H1 (cell line): ENCODE measurements around the gene SLC52A1. TPM values are rescaled to one million over a fixed set of nuclear protein-coding genes. Genes with fewer than 3 reads are reported as not detected.
A peak's percentile ranks its signal among the peaks of the same experiment; 100 is the strongest.

Experiments used
- ASH2L ChIP-seq: fragments of 200-600, 300-600 bp; sonication (generic); IDR thresholded peaks from one replicate; pipeline ENCODE4 v1.7.1; 2017; ENCODE audit warnings: low read length
- ATF2 ChIP-seq: IDR thresholded peaks from 2 replicates; pipeline ENCODE4 v1.6.1; 2012; ENCODE audit warnings: low read length, inconsistent platforms
- BRCA1 ChIP-seq: IDR thresholded peaks from 2 replicates; pipeline ENCODE4 v1.6.1; 2012; ENCODE audit warnings: low read depth, low read length, improper control_type of control experiment
- CREB1 ChIP-seq: IDR thresholded peaks from 2 replicates; pipeline ENCODE4 v1.6.1; 2012; ENCODE audit warnings: inconsistent platforms
- E2F6 ChIP-seq: IDR thresholded peaks from 2 replicates; pipeline ENCODE4 v1.6.1; 2012; ENCODE audit warnings: inconsistent platforms
- EGR1 ChIP-seq: IDR thresholded peaks from 2 replicates; pipeline ENCODE4 v1.6.1; 2011; ENCODE audit warnings: low read depth, low read length, borderline replicate concordance
- EP300 ChIP-seq, 2 experiments: IDR thresholded peaks; 1 replicate in 1 of 2; 2 replicates in 1 of 2; pipeline ENCODE4 v1.6.1; 2011 to 2012; ENCODE audit warnings: low read depth in 2 of 2, low read length in 2 of 2, mild to moderate bottlenecking in 2 of 2, borderline replicate concordance in 1 of 2, inconsistent platforms in 1 of 2, moderate library complexity in 1 of 2
- EZH2 ChIP-seq: fragments of 200-600 bp; sonication (generic); IDR thresholded peaks from 2 replicates; pipeline ENCODE4 v1.7.1; 2012; ENCODE audit warnings: low read depth, mild to moderate bottlenecking, moderate library complexity, low read length, inconsistent platforms; ENCODE audit not compliant: severe bottlenecking
- HDAC6 ChIP-seq: IDR thresholded peaks from one replicate; pipeline ENCODE4 v1.7.1; 2012; ENCODE audit warnings: low read depth, mild to moderate bottlenecking, inconsistent platforms, low read length, moderate library complexity
- JUND ChIP-seq: IDR thresholded peaks from 2 replicates; pipeline ENCODE4 v1.6.1; 2011; ENCODE audit warnings: mild to moderate bottlenecking, improper control_type of control experiment, low read length
- KDM4A ChIP-seq: IDR thresholded peaks from one replicate; pipeline ENCODE4 v1.7.1; 2012; ENCODE audit warnings: low read depth, mild to moderate bottlenecking, moderate library complexity, low read length, inconsistent platforms; ENCODE audit not compliant: severe bottlenecking
- MAFK ChIP-seq: IDR thresholded peaks from 2 replicates; pipeline ENCODE4 v1.6.1; 2012; ENCODE audit warnings: low read depth, mild to moderate bottlenecking, improper control_type of control experiment, low read length
- PHF8 ChIP-seq: fragments of 200-600 bp; sonication (generic); conservative IDR thresholded peaks from 2 replicates; pipeline ENCODE4 v1.7.1; 2012; ENCODE audit warnings: low read depth, mild to moderate bottlenecking, inconsistent platforms, low read length, moderate library complexity
- RFX5 ChIP-seq: IDR thresholded peaks from 2 replicates; pipeline ENCODE4 v1.6.1; 2011; ENCODE audit warnings: low read depth, low read length, improper control_type of control experiment, borderline replicate concordance
- SIX5 ChIP-seq: IDR thresholded peaks from 2 replicates; pipeline ENCODE4 v1.6.1; 2011; ENCODE audit warnings: mild to moderate bottlenecking, low read depth, low read length
- SP4 ChIP-seq: IDR thresholded peaks from 2 replicates; pipeline ENCODE4 v1.6.1; 2012; ENCODE audit warnings: low read length, inconsistent platforms
- TAF1 ChIP-seq: IDR thresholded peaks from 2 replicates; pipeline ENCODE4 v1.6.1; 2011; ENCODE audit warnings: mild to moderate bottlenecking, low read depth, low read length
- USF2 ChIP-seq: IDR thresholded peaks from 2 replicates; pipeline ENCODE4 v1.6.1; 2011; ENCODE audit warnings: low read length, improper control_type of control experiment
- ZNF274 ChIP-seq: IDR thresholded peaks from 2 replicates; pipeline ENCODE4 v1.7.0; 2012; ENCODE audit warnings: low read length, borderline replicate concordance; ENCODE audit errors: extremely low read depth
- polyA plus RNA-seq, 7 experiments: library from polyadenylated mRNA; depleted of rRNA in 3 of 7; stranded (reverse) in 5 of 7; unstranded in 2 of 7; fragments of >200 nt in 5 of 7; fragments of 200-250 nt in 2 of 7; gene quantifications; 1 replicate in 5 of 7; 2 replicates in 1 of 7; 4 replicates in 1 of 7; pipeline versions ENCODE4 v1.2.1 to v1.2.3, GENCODE V29; 2011 to 2013; ENCODE audit warnings: missing spikeins in 2 of 7, mixed read lengths in 2 of 7
- total RNA-seq: library from RNA; stranded (reverse); fragmentation: NEBNext Ultra II Directional; extraction: Animal tissue kit (Norgen Biotek cat#: 25700); gene quantifications from 2 replicates; pipeline ENCODE4 v1.2.1, GENCODE V29; 2021

The SLC52A1 gene
- total and polyA plus RNA-seq, 2 of the 8 experiments (the other 6 are each of a cell fraction or from before 2014, with no cell fraction given) = 0.61 to 0.67 TPM

- TF ChIP-seq TAF1 (peak; percentile 42; the same call in 1 of the 2 replicates), ASH2L (peak; percentile 62), BRCA1 (no peak), PHF8 (peak; percentile 60), EP300 (IDR thresholded peaks at IDR 0.05; ENCODE audit: borderline replicate concordance in 1 of 2, low read depth in 2 of 2, low read length in 2 of 2) (no peak; a peak in 1 of 3 replicates), USF2 (no peak), RFX5 (no peak), KDM4A (peak; percentile 25), MAFK (no peak), CREB1 (0 out of 2 replicates have a peak, but pooled peaks have one; percentile 12), SIX5 (no peak), JUND (peak; percentile 66; the same call in 1 of the 2 replicates), EZH2 (no peak), HDAC6 (no peak), ATF2 (no peak), E2F6 (peak; percentile 69; the same call in 1 of the 2 replicates), ZNF274 (no peak), EGR1 (peak; percentile 26; the same call in 1 of the 2 replicates), SP4 (peak; percentile 79; the same call in 1 of the 2 replicates)
Measured at GRCh38 chr17:4997302-4998026, 37.8 kb downstream of the SLC52A1 start, which contains the start of the genes INCA1 and KIF1C (continued).
